ENCODE data around the gene IGFL4. TPM values are rescaled to one million over a fixed set of nuclear protein-coding genes. Genes with fewer than 3 reads are reported as not detected.

Gene IGFL4
- polyA plus RNA-seq, 3 donors: not detected

DNA sequence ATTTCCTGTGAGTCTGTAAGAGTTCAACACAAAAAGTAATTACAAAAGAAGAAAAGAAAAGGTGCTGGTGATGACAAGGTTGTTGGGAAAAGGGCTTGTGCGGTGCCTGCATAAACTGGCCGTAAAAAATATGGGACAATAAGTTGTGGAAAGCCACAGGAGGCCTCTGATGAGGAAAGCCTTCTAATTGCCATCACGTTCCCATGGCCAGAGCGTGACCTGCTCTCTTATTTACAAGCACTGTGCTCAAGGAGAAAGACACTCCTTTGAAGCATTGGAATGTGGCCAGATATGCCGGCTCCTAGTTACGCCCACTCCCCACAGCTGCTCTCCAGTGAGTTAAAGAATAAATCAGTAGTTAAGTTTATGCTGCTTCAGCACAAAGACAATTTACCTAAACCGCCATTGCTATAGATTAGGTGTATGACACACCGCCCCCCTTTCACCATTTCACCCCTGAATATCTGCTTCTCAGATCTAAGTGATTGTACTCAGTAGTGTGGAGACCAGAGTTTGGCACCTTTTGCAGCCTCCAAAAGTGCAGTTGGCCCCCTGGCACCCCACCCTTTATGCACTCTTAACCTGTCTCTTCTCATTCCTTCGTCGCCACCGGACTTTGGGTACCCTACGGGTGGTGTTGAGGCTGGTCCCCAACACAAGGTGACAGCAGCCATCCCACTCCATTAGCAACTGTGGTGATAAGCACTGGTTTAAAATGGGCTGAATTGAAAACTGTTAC, 9.8 kb downstream of the IGFL4 start:
- TF ChIP-seq, protein P1, sequence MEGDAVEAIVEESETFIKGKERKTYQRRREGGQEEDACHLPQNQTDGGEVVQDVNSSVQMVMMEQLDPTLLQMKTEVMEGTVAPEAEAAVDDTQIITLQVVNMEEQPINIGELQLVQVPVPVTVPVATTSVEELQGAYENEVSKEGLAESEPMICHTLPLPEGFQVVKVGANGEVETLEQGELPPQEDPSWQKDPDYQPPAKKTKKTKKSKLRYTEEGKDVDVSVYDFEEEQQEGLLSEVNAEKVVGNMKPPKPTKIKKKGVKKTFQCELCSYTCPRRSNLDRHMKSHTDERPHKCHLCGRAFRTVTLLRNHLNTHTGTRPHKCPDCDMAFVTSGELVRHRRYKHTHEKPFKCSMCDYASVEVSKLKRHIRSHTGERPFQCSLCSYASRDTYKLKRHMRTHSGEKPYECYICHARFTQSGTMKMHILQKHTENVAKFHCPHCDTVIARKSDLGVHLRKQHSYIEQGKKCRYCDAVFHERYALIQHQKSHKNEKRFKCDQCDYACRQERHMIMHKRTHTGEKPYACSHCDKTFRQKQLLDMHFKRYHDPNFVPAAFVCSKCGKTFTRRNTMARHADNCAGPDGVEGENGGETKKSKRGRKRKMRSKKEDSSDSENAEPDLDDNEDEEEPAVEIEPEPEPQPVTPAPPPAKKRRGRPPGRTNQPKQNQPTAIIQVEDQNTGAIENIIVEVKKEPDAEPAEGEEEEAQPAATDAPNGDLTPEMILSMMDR (IDR thresholded peaks at IDR 0.05): no peak
- Histone ChIP-seq H3K4me2 (replicated peaks; ENCODE audit: extremely low read depth, low read length, poor library complexity, severe bottlenecking) (no peak overlapping the region), H3K27ac (ENCODE audit: low read depth in 1 of 2, low read length in 2 of 2) (no peak overlapping the region), H3K27me3 (ENCODE audit: control insufficient read depth in 2 of 2, insufficient read depth in 2 of 2, low read length in 2 of 2) (peaks cover 0 to 8% of the 10 kb centered on the region in 2 donors), H3K79me2 (ENCODE audit: insufficient read depth, low read length) (no peaks in the 10 kb centered on the region), H2AFZ (ENCODE audit: insufficient read depth, low read depth, low read length, poor library complexity, severe bottlenecking) (no peak overlapping the region), H3K36me3 (replicated peaks in 1 of 2; ENCODE audit: control insufficient read depth in 1 of 2, insufficient read depth in 2 of 2, low read length in 2 of 2) (no peaks in the 10 kb centered on the region), H3K9ac (ENCODE audit: insufficient read depth, low read length, poor library complexity, severe bottlenecking) (no peak overlapping the region), H4K20me1 (ENCODE audit: insufficient read depth, low read length) (no peaks in the 10 kb centered on the region), H3K9me3 (replicated peaks in 1 of 2; ENCODE audit: control insufficient read depth in 1 of 2, insufficient read depth in 1 of 2, low read length in 2 of 2) (peaks cover 0 to 12% of the 10 kb centered on the region in 2 donors), H3K4me1 (ENCODE audit: control insufficient read depth in 1 of 2, insufficient read depth in 2 of 2, low read length in 2 of 2) (peaks cover 9% of the 10 kb centered on the region in 2 donors), H3K4me3 (replicated peaks in 1 of 3; ENCODE audit: low read depth in 2 of 3, low read length in 3 of 3) (no peak overlapping the region)
- H3K36me3 Mint-ChIP-seq: no peaks in the 10 kb centered on the region
- H3K4me1 Mint-ChIP-seq: peaks cover 12% of the 10 kb centered on the region
- H3K4me3 Mint-ChIP-seq: no peak overlapping the region
- DNase-seq: no peak
- no CpG with 5 or more reads among the region's 12 CpGs for WGBS (ENCODE audit: insufficient coverage)
- intact Hi-C loops (cut with micrococcal nuclease): loop anchor here in 1 of 2 donors (2.0 kb wide), 1 partner anchor 158 kb away; no protein-coding TSS in a partner anchor
- H3K27ac Mint-ChIP-seq: peak overlapping the region in 1 of 7 donors; percentile 78
- H3K27me3 Mint-ChIP-seq (ENCODE audit: low read depth in 3 of 3): peaks cover 22 to 54% (median 23%) of the 10 kb centered on the region in 3 donors
- peaks cover 0 to 11% (median 6%) of the 10 kb centered on the region in 7 donors for H3K9me3 Mint-ChIP-seq

DNA sequence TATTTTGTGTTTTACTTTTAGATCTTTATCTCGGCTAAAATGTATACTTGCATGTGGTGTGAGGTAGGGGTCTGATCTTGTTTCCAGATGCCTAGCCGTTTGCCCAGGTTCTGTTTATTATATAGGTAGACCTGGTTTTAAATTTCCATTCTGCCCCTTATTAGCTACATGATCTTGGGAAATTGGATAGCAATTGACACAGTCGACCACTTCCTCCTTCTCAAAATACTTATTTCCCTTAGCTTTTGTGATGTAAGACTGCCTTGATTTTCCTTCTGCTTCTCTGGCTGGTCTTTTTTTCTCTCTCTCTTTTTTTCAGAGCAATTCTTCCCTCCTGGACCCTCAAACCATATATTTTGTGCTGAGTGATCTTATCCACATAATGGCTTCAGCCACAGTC, 15.0 kb downstream of the IGFL4 start:
- peak overlapping the region in 1 of 7 donors; percentile 72 for H3K27ac Mint-ChIP-seq

More for the DNA sequence above, 15.0 kb downstream of the IGFL4 start:
- no peak overlapping the region for H2AFZ ChIP-seq (ENCODE audit: insufficient read depth, low read depth, low read length, poor library complexity, severe bottlenecking)
- no peak overlapping the region for H3K4me2 ChIP-seq (replicated peaks; ENCODE audit: extremely low read depth, low read length, poor library complexity, severe bottlenecking)
- no peak overlapping the region for H3K27ac ChIP-seq (ENCODE audit: low read depth in 1 of 2, low read length in 2 of 2)
- H3K9me3 ChIP-seq (replicated peaks in 1 of 2; ENCODE audit: control insufficient read depth in 1 of 2, insufficient read depth in 1 of 2, low read length in 2 of 2): no peaks in the 10 kb centered on the region
- no peaks in the 10 kb centered on the region for H4K20me1 ChIP-seq (ENCODE audit: insufficient read depth, low read length)
- peak in 1 of 3 donors; percentile 28 for DNase-seq
- Mint-ChIP-seq H3K4me1 (peaks cover 34% of the 10 kb centered on the region), H3K9me3 (peaks cover 0 to 3% (median 0%) of the 10 kb centered on the region in 7 donors), H3K36me3 (peaks cover 0 to 2% of the 10 kb centered on the region in 2 donors), H3K27me3 (ENCODE audit: low read depth in 3 of 3) (peaks cover 42 to 67% (median 53%) of the 10 kb centered on the region in 3 donors), H3K4me3 (peak overlapping the region in 1 of 2 donors; percentile 66)
- H3K9ac ChIP-seq (ENCODE audit: insufficient read depth, low read length, poor library complexity, severe bottlenecking): no peak overlapping the region
- H3K4me3 ChIP-seq (replicated peaks in 1 of 3; ENCODE audit: low read depth in 2 of 3, low read length in 3 of 3): no peak overlapping the region
- intact Hi-C loops (cut with micrococcal nuclease): loop anchor here in 1 of 2 donors (5.0 kb wide), 1 partner anchor 51 kb away; no protein-coding TSS in a partner anchor
- TF ChIP-seq, protein P1 (IDR thresholded peaks at IDR 0.05): no peak
- peaks cover 3 to 38% of the 10 kb centered on the region in 2 donors for H3K27me3 ChIP-seq (ENCODE audit: control insufficient read depth in 2 of 2, insufficient read depth in 2 of 2, low read length in 2 of 2)
- peaks cover 27 to 33% of the 10 kb centered on the region in 2 donors for H3K4me1 ChIP-seq (ENCODE audit: control insufficient read depth in 1 of 2, insufficient read depth in 2 of 2, low read length in 2 of 2)
- H3K36me3 ChIP-seq (replicated peaks in 1 of 2; ENCODE audit: control insufficient read depth in 1 of 2, insufficient read depth in 2 of 2, low read length in 2 of 2): no peaks in the 10 kb centered on the region
- WGBS (ENCODE audit: insufficient coverage): no CpG with 5 or more reads among the region's 3 CpGs
- H3K79me2 ChIP-seq (ENCODE audit: insufficient read depth, low read length): no peaks in the 10 kb centered on the region
